Common myeloid progenitor, CD34-positive (primary cell): ENCODE measurements around the gene AGTPBP1.
A peak's percentile ranks its signal among the peaks of the same experiment; 100 is the strongest.

Experiments used
- CTCF ChIA-PET: fragments of 350-600 bp; sonication (Branson Sonifier 250); formaldehyde crosslinking; loops from one replicate; lab custom pipeline; 2021; ENCODE audit warnings: antibody characterized with exemption; lab: Charles Lee
- POLR2A ChIA-PET: fragments of 350-600 bp; sonication (Branson Sonifier 250); formaldehyde crosslinking; loops from one replicate; lab custom pipeline; 2021; ENCODE audit warnings: antibody characterized with exemption; lab: Charles Lee
- DNase-seq, 3 donors: peaks; one replicate each; pipeline versions ENCODE4 v3.0.0 to v3.0.0-alpha.2; 2013
- H3K27ac ChIP-seq, 2 experiments: 1 replicate in 1 of 2; 2 replicates in 1 of 2; pipeline ENCODE4 v1.7.0; 2013; ENCODE audit warnings: inconsistent platforms in 2 of 2, low read length in 2 of 2, mild to moderate bottlenecking in 2 of 2, low read depth in 1 of 2, moderate library complexity in 1 of 2; ENCODE audit not compliant: severe bottlenecking in 2 of 2, insufficient read depth in 1 of 2, poor library complexity in 1 of 2
- H3K27me3 ChIP-seq, 5 experiments: replicated peaks in 2 of 5; 1 replicate in 3 of 5; 2 replicates in 2 of 5; pipeline versions ENCODE4 v1.6.1 to v1.7.0; 2013; ENCODE audit warnings: low read length in 4 of 5, mild to moderate bottlenecking in 2 of 5, moderate library complexity in 2 of 5, inconsistent platforms in 1 of 5; ENCODE audit not compliant: insufficient read depth in 5 of 5, control insufficient read depth in 4 of 5
- H3K36me3 ChIP-seq, 4 experiments: 1 replicate in 2 of 4; 2 replicates in 2 of 4; pipeline versions ENCODE4 v1.6.1 to v1.7.0; 2013; ENCODE audit warnings: low read length in 3 of 4, control low read depth in 1 of 4, mild to moderate bottlenecking in 1 of 4; ENCODE audit not compliant: control insufficient read depth in 4 of 4, insufficient read depth in 4 of 4
- H3K4me1 ChIP-seq, 4 experiments: 1 replicate in 3 of 4; 2 replicates in 1 of 4; pipeline versions ENCODE4 v1.6.1 to v1.7.1; 2013; ENCODE audit warnings: low read length in 3 of 4, mild to moderate bottlenecking in 3 of 4, control low read depth in 1 of 4, inconsistent platforms in 1 of 4, moderate library complexity in 1 of 4; ENCODE audit not compliant: control insufficient read depth in 4 of 4, insufficient read depth in 4 of 4; ENCODE audit errors: control extremely low read depth in 1 of 4
- H3K4me3 ChIP-seq, 7 experiments: 1 replicate in 4 of 7; 2 replicates in 3 of 7; pipeline versions ENCODE4 v1.5.1 to v1.7.0; 2013; ENCODE audit warnings: mild to moderate bottlenecking in 7 of 7, low read length in 6 of 7, moderate library complexity in 6 of 7, inconsistent platforms in 2 of 7, low read depth in 2 of 7, control low read depth in 1 of 7; ENCODE audit not compliant: insufficient read depth in 4 of 7, control insufficient read depth in 1 of 7; ENCODE audit errors: extremely low read depth in 1 of 7
- H3K9me3 ChIP-seq, 5 experiments: 1 replicate in 4 of 5; 2 replicates in 1 of 5; pipeline versions ENCODE4 v1.6.1 to v1.7.1; 2013; ENCODE audit warnings: low read length in 4 of 5, mild to moderate bottlenecking in 2 of 5, inconsistent platforms in 1 of 5, low read depth in 1 of 5, moderate library complexity in 1 of 5; ENCODE audit not compliant: control insufficient read depth in 4 of 5, insufficient read depth in 2 of 5; ENCODE audit errors: control extremely low read depth in 1 of 5
- WGBS: methylation state at CpG from one replicate; pipeline ENCODE4 v1.1.5; 2013; ENCODE audit not compliant: insufficient coverage; 5-methylcytosine and 5-hydroxymethylcytosine counted together

The AGTPBP1 gene

GRCh38 chr9:85676790-85677189 is 65.0 kb downstream of the AGTPBP1 start:
- H3K36me3 ChIP-seq: peaks cover 2 to 6% (median 3%) of the 10 kb centered on the region in 4 experiments

GRCh38 chr9:85667374-85667773 is 74.4 kb downstream of the AGTPBP1 start:
- WGBS: no CpG with 5 or more reads among the region's 1 CpG
- ChIA-PET POLR2A (no interaction called here), CTCF (no interaction called here)
- no peak for DNase-seq
- no peaks in the 10 kb centered on the region for H3K9me3 ChIP-seq
- no peak overlapping the region for H3K27ac ChIP-seq
- no peaks in the 10 kb centered on the region for H3K4me1 ChIP-seq
- H3K4me3 ChIP-seq: no peak overlapping the region
- H3K36me3 ChIP-seq: peaks cover 0 to 7% (median 6%) of the 10 kb centered on the region in 4 experiments
- H3K27me3 ChIP-seq: no peaks in the 10 kb centered on the region

More at GRCh38 chr9:85676790-85677189, 65.0 kb downstream of the AGTPBP1 start:
- no peaks in the 10 kb centered on the region for H3K9me3 ChIP-seq
- H3K4me1 ChIP-seq: no peaks in the 10 kb centered on the region
- CTCF ChIA-PET: no interaction called here
- no peaks in the 10 kb centered on the region for H3K27me3 ChIP-seq
- H3K27ac ChIP-seq: no peak overlapping the region
- DNase-seq: no peak
- POLR2A ChIA-PET: no interaction called here
- WGBS: no CpG with 5 or more reads among the region's 2 CpGs
- no peak overlapping the region for H3K4me3 ChIP-seq

- POLR2A ChIA-PET: no interaction called here
- Histone ChIP-seq H3K27me3 (no peaks in the 10 kb centered on the region), H3K9me3 (no peaks in the 10 kb centered on the region), H3K4me3 (no peak overlapping the region), H3K36me3 (peaks cover 0 to 7% (median 5%) of the 10 kb centered on the region in 4 experiments), H3K4me1 (no peaks in the 10 kb centered on the region), H3K27ac (no peak overlapping the region)
- WGBS: no CpG with 5 or more reads among the region's 2 CpGs
- DNase-seq: no peak
- CTCF ChIA-PET: no interaction called here
These were observed 75.7 kb downstream of the AGTPBP1 start for GRCh38 chr9:85666086-85666485.

GRCh38 chr9:85662573-85662972 is 79.2 kb downstream of the AGTPBP1 start:
- Histone ChIP-seq H3K4me3 (no peak overlapping the region), H3K4me1 (no peaks in the 10 kb centered on the region), H3K9me3 (no peaks in the 10 kb centered on the region), H3K27ac (no peak overlapping the region), H3K27me3 (no peaks in the 10 kb centered on the region), H3K36me3 (peaks cover 0 to 5% (median 2%) of the 10 kb centered on the region in 4 experiments)
- CTCF ChIA-PET: no interaction called here
- POLR2A ChIA-PET: no interaction called here
- DNase-seq: no peak
- no CpG with 5 or more reads among the region's 1 CpG for WGBS

- peaks cover under 1 to 5% (median 3%) of the 10 kb centered on the region in 4 experiments for H3K36me3 ChIP-seq
- ChIA-PET CTCF (no interaction called here), POLR2A (no interaction called here)
- no peak overlapping the region for H3K4me3 ChIP-seq
- WGBS: no CpG with 5 or more reads among the region's 1 CpG
- no peak overlapping the region for H3K27ac ChIP-seq
- DNase-seq: no peak
- H3K9me3 ChIP-seq: no peaks in the 10 kb centered on the region
- no peaks in the 10 kb centered on the region for H3K4me1 ChIP-seq
- H3K27me3 ChIP-seq: no peaks in the 10 kb centered on the region
These were observed 83.0 kb downstream of the AGTPBP1 start for GRCh38 chr9:85658716-85659115.

GRCh38 chr9:85653153-85653552 is 88.6 kb downstream of the AGTPBP1 start:
- H3K4me1 ChIP-seq: no peaks in the 10 kb centered on the region
- CTCF ChIA-PET: interaction anchor here (0.7 to 1.7 kb wide), 2 partner anchors 9 to 11 kb away, joined by 3 to 4 read pairs; no protein-coding TSS in a partner anchor
- no peaks in the 10 kb centered on the region for H3K27me3 ChIP-seq
- 100% methylated on average over 3 of the region's 4 CpGs for WGBS
- H3K4me3 ChIP-seq: no peak overlapping the region
- POLR2A ChIA-PET: no interaction called here
- H3K9me3 ChIP-seq: no peaks in the 10 kb centered on the region
- no peak overlapping the region for H3K27ac ChIP-seq
- DNase-seq: no peak
- H3K36me3 ChIP-seq: peaks cover 2 to 15% (median 11%) of the 10 kb centered on the region in 4 experiments

- H3K4me3 ChIP-seq: no peak overlapping the region
- H3K9me3 ChIP-seq: no peaks in the 10 kb centered on the region
- no peaks in the 10 kb centered on the region for H3K27me3 ChIP-seq
- CTCF ChIA-PET: no interaction called here
- H3K4me1 ChIP-seq: peaks cover 0 to 6% (median 0%) of the 10 kb centered on the region in 4 experiments
- DNase-seq: peak in 2 of 3 donors; percentile 3 to 9
- no peak overlapping the region for H3K27ac ChIP-seq
- POLR2A ChIA-PET: no interaction called here
- H3K36me3 ChIP-seq: peaks cover 3 to 9% (median 3%) of the 10 kb centered on the region in 4 experiments
- WGBS: 100% methylated on average over 1 of the region's 1 CpG
These were observed 94.2 kb downstream of the AGTPBP1 start for GRCh38 chr9:85647571-85647970.
